ENCODE results near the gene DAPL1.

- no peak for TF ChIP-seq EZH2phosphoT487 (IDR thresholded peaks at IDR 0.05; ENCODE audit: borderline replicate concordance, low read depth, low read length)
- TF ChIP-seq, protein P1, sequence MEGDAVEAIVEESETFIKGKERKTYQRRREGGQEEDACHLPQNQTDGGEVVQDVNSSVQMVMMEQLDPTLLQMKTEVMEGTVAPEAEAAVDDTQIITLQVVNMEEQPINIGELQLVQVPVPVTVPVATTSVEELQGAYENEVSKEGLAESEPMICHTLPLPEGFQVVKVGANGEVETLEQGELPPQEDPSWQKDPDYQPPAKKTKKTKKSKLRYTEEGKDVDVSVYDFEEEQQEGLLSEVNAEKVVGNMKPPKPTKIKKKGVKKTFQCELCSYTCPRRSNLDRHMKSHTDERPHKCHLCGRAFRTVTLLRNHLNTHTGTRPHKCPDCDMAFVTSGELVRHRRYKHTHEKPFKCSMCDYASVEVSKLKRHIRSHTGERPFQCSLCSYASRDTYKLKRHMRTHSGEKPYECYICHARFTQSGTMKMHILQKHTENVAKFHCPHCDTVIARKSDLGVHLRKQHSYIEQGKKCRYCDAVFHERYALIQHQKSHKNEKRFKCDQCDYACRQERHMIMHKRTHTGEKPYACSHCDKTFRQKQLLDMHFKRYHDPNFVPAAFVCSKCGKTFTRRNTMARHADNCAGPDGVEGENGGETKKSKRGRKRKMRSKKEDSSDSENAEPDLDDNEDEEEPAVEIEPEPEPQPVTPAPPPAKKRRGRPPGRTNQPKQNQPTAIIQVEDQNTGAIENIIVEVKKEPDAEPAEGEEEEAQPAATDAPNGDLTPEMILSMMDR (conservative IDR thresholded peaks at IDR 0.05; ENCODE audit: low read length) = no peak
These were observed 8.4 kb downstream of the DAPL1 start for GRCh38 chr2:158803506-158803905.
